ENCODE data around the gene ZNF714.

DNA sequence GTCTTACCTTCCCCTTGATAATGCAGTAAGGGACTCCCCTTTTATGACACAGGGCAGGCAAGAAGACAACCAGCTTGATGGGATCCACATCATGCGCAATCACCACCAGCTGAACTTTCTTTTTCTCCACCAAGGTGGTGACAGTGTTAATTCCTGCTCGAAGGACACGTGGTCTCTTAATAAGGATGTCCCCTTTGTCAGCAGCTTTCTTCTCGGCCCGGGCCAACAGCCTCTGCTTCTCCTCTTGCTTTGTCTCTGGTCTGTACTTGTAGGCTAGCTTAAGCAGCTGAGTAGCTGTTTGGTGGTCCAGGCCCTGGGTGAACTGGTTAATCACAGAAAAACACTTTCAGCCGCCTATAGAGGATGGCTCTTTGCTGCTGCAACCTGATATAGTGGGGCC is 67.9 kb downstream of the ZNF714 start:
- TF ChIP-seq CTCF (conservative IDR thresholded peaks at IDR 0.05 in 1 of 2, IDR thresholded peaks at IDR 0.05 in 1 of 2; ENCODE audit: low read depth in 1 of 2, low read length in 2 of 2) = no peak
- TF ChIP-seq EZH2 (IDR thresholded peaks at IDR 0.05; ENCODE audit: low read length, missing control alignments) = no peak
